Karpas-422 (cell line): ENCODE measurements around the gene OR10A2. TPM values are rescaled to one million over a fixed set of nuclear protein-coding genes. Genes with fewer than 3 reads are reported as not detected.
"Not testable (repeated sequence)": the region's sequence is repeated elsewhere in the genome, so short reads cannot be mapped to it uniquely, and the experiment has no call there.

Source experiments
- DNase-seq: peaks from one replicate; pipeline ENCODE4 v3.0.0-alpha.2; 2015
- H2AFZ ChIP-seq: fragments of 200-600 bp; sonication (generic); 2 replicates; pipeline ENCODE4 v1.6.1; 2014; ENCODE audit warnings: antibody characterized with exemption, low read length, mixed read lengths
- H3K27ac ChIP-seq: fragments of 200-600 bp; sonication (generic); 2 replicates; pipeline ENCODE4 v1.5.1; 2014; ENCODE audit warnings: mild to moderate bottlenecking, low read length, moderate library complexity
- H3K27me3 ChIP-seq: fragments of 200-600 bp; sonication (generic); 2 replicates; pipeline ENCODE4 v1.6.1; 2014; ENCODE audit warnings: low read length, mixed read lengths
- H3K36me3 ChIP-seq: fragments of 200-600 bp; sonication (generic); 2 replicates; pipeline ENCODE4 v1.6.1; 2014; ENCODE audit warnings: low read length, mixed read lengths; ENCODE audit not compliant: insufficient read depth
- H3K4me1 ChIP-seq: fragments of 200-600 bp; sonication (generic); 2 replicates; pipeline ENCODE4 v1.6.1; 2014; ENCODE audit warnings: mild to moderate bottlenecking, low read length, mixed read lengths
- H3K4me2 ChIP-seq: fragments of 200-600 bp; sonication (generic); 2 replicates; pipeline ENCODE4 v1.6.1; 2014; ENCODE audit warnings: low read length, low read depth, mild to moderate bottlenecking; ENCODE audit not compliant: poor library complexity, severe bottlenecking
- H3K4me3 ChIP-seq: fragments of 200-600 bp; sonication (generic); 2 replicates; pipeline ENCODE4 v1.5.1; 2014; ENCODE audit warnings: mild to moderate bottlenecking, antibody characterized with exemption, low read length, mixed read lengths
- H3K79me2 ChIP-seq: fragments of 200-600 bp; sonication (generic); 2 replicates; pipeline ENCODE4 v1.6.1; 2014; ENCODE audit warnings: mild to moderate bottlenecking, low read length, mixed read lengths
- H3K9ac ChIP-seq: fragments of 200-600 bp; sonication (generic); 2 replicates; pipeline ENCODE4 v1.6.0; 2014; ENCODE audit warnings: low read length
- H3K9me2 ChIP-seq: fragments of 200-600 bp; sonication (generic), shearing (Covaris generic); replicated peaks from 2 replicates; pipeline ENCODE4 v1.6.0; 2014; ENCODE audit warnings: mild to moderate bottlenecking, low read length, moderate library complexity; ENCODE audit not compliant: insufficient read depth
- H3K9me3 ChIP-seq: fragments of 300-700, 200-600 bp; sonication (generic); 2 replicates; pipeline ENCODE4 v1.6.1; 2014; ENCODE audit warnings: low read length, mixed read lengths
- H4K20me1 ChIP-seq: fragments of 200-600 bp; sonication (generic); 2 replicates; pipeline ENCODE4 v1.6.1; 2014; ENCODE audit warnings: mild to moderate bottlenecking, antibody characterized with exemption, low read length, low read depth; ENCODE audit not compliant: insufficient read depth
- total RNA-seq: library from RNA; depleted of rRNA; stranded (reverse); fragments of >200 nt; shearing (Covaris generic); gene quantifications from 2 replicates; pipeline ENCODE4 v1.2.3, GENCODE V29; 2014; ENCODE audit warnings: low replicate concordance

OR10A2 gene
- total RNA-seq, 1 experiment from 2014 or later: not detected

DNA sequence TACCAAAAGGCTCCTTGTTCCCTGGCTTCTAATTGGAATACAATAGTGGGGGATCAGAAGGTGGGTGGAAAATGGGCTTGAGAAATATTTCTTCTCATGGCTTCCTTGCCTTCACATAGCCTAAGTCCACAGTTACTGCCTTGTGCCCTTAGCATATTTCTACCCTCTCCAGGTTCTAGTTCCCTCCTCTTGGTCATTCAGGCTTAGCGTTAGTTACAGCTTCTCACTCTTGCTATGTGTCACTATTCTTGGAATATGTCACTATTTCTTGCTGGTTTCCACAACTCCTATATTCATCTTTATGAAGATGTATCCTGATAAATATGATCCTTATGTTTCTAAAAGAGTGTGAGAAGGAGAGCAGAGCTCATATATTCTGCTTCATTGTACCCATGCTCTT lies 27.0 kb downstream of the OR10A2 start:
- Histone ChIP-seq H3K79me2 (no peaks in the 10 kb centered on the region), H3K9ac (no peak overlapping the region), H3K27ac (no peak overlapping the region)

GRCh38 chr11:6892400-6892799 lies 29.5 kb downstream of the OR10A2 start, which contains the start of gene OR2D2:
TSS of gene OR2D2 (minus strand) at chr11:6892500. CDS start at chr11:6892500, 0 bp downstream.
- no peaks in the 10 kb centered on the region for H3K27me3 ChIP-seq
- no peaks in the 10 kb centered on the region for H4K20me1 ChIP-seq
- H3K4me1 ChIP-seq: no peaks in the 10 kb centered on the region
- H3K36me3 ChIP-seq: no peaks in the 10 kb centered on the region
- H3K4me2 ChIP-seq: no peak within 1 kb of the TSS
- no peaks in the 10 kb centered on the region for H3K79me2 ChIP-seq
- DNase-seq: no peak
- no peaks in the 10 kb centered on the region for H3K9me2 ChIP-seq
- H3K9me3 ChIP-seq: no peaks in the 10 kb centered on the region
- H3K9ac ChIP-seq: no peak within 1 kb of the TSS
- no peak within 1 kb of the TSS for H2AFZ ChIP-seq
- H3K4me3 ChIP-seq: no peak within 1 kb of the TSS
- no peak within 1 kb of the TSS for H3K27ac ChIP-seq

More for the DNA sequence above, 27.0 kb downstream of the OR10A2 start:
- Histone ChIP-seq H2AFZ (no peak overlapping the region), H3K4me1 (no peaks in the 10 kb centered on the region), H3K4me2 (no peak overlapping the region), H3K9me2 (no peaks in the 10 kb centered on the region), H4K20me1 (no peaks in the 10 kb centered on the region), H3K27me3 (no peaks in the 10 kb centered on the region), H3K36me3 (no peaks in the 10 kb centered on the region), H3K4me3 (no peak overlapping the region), H3K9me3 (no peaks in the 10 kb centered on the region)
- DNase-seq: no peak

DNA sequence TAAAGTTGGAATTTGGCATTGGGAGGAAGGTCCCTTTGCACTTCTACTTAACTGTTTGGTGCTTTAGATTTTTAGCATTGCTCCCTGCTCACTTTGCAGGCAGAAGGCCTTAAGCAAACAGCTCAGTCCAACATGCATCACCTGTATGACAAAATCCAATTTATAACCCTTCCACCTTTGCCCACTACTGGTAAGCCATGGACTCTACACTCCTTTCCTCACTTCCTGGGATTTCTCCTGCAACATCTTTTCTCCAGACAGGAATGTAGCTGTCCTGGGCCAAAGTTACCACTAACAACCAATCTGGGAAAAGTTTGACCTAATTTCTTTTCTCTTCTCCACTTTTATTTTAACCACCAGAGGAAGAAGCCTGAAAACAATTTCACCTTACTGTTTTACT lies 31.2 kb downstream of the OR10A2 start:
- Histone ChIP-seq H3K79me2 (no peaks in the 10 kb centered on the region), H3K9ac (no peak overlapping the region), H3K9me3 (no peaks in the 10 kb centered on the region), H3K4me1 (no peaks in the 10 kb centered on the region), H4K20me1 (no peaks in the 10 kb centered on the region), H3K36me3 (no peaks in the 10 kb centered on the region), H3K27ac (no peak overlapping the region), H3K4me3 (no peak overlapping the region), H3K27me3 (no peaks in the 10 kb centered on the region), H3K4me2 (no peak overlapping the region), H2AFZ (no peak overlapping the region), H3K9me2 (no peaks in the 10 kb centered on the region)
- no peak for DNase-seq

- Histone ChIP-seq H3K27ac (no peak overlapping the region), H3K9ac (no peak overlapping the region), H2AFZ (no peak overlapping the region), H3K4me1 (no peaks in the 10 kb centered on the region), H3K4me2 (no peak overlapping the region), H3K27me3 (no peaks in the 10 kb centered on the region), H3K9me3 (no peaks in the 10 kb centered on the region), H3K9me2 (no peaks in the 10 kb centered on the region), H3K79me2 (no peaks in the 10 kb centered on the region), H3K4me3 (no peak overlapping the region), H4K20me1 (no peaks in the 10 kb centered on the region), H3K36me3 (no peaks in the 10 kb centered on the region)
- no peak for DNase-seq
Measured at GRCh38 chr11:6895010-6895409, 32.2 kb downstream of the OR10A2 start.

GRCh38 chr11:6898911-6899310 lies 36.1 kb downstream of the OR10A2 start:
- Histone ChIP-seq H3K27ac (no peak overlapping the region), H3K79me2 (no peaks in the 10 kb centered on the region), H3K27me3 (no peaks in the 10 kb centered on the region), H3K4me1 (no peaks in the 10 kb centered on the region), H3K4me2 (no peak overlapping the region), H3K9ac (no peak overlapping the region), H4K20me1 (no peaks in the 10 kb centered on the region), H3K9me2 (no peaks in the 10 kb centered on the region), H3K9me3 (no peaks in the 10 kb centered on the region), H3K36me3 (no peaks in the 10 kb centered on the region), H2AFZ (no peak overlapping the region), H3K4me3 (no peak overlapping the region)
- no peak for DNase-seq

DNA sequence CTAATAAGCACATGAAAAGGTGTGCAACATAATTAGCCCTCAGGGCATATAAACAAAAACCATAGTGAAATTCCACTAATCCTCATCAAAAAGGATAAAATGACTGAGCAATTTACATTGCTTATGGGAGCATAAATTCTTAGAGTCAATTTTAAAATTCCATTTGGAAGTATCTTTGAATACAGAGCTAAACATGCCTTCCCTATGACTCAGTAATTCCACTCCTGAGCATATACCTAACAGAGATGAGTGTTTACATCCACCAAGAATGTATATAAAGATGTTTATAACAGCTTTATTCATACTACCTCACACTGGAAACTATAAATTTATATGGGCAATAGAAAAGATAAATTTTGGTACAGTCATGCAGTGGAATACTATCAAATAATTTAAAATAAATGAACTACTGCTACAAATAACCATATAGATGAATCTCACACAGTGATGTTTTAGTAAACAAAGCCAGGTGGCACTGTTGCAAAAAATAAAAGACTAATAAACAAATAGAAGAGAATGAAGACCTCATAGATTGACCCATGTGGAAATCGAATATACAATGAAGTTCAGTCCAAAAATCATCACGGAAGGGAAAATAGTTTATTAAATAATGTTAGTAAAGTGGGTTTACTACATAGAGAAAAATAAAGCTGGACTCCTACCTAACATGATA lies 37.6 kb downstream of the OR10A2 start:
- Histone ChIP-seq H3K36me3 (no peaks in the 10 kb centered on the region), H3K4me1 (no peaks in the 10 kb centered on the region), H4K20me1 (no peaks in the 10 kb centered on the region), H3K9ac (no peak overlapping the region), H3K27ac (no peak overlapping the region), H3K9me3 (no peaks in the 10 kb centered on the region), H3K4me2 (no peak overlapping the region), H3K4me3 (no peak overlapping the region), H3K27me3 (no peaks in the 10 kb centered on the region), H3K9me2 (no peaks in the 10 kb centered on the region), H3K79me2 (no peaks in the 10 kb centered on the region), H2AFZ (no peak overlapping the region)
- DNase-seq: no peak

GRCh38 chr11:6904804-6905203 lies 41.9 kb downstream of the OR10A2 start:
- not testable (repeated sequence) for H3K4me1 ChIP-seq, H3K27ac ChIP-seq, H3K9me2 ChIP-seq, H3K4me2 ChIP-seq, H3K79me2 ChIP-seq, H3K27me3 ChIP-seq, H3K9me3 ChIP-seq, H2AFZ ChIP-seq, H3K4me3 ChIP-seq, H3K9ac ChIP-seq, H4K20me1 ChIP-seq, DNase-seq, H3K36me3 ChIP-seq

DNA sequence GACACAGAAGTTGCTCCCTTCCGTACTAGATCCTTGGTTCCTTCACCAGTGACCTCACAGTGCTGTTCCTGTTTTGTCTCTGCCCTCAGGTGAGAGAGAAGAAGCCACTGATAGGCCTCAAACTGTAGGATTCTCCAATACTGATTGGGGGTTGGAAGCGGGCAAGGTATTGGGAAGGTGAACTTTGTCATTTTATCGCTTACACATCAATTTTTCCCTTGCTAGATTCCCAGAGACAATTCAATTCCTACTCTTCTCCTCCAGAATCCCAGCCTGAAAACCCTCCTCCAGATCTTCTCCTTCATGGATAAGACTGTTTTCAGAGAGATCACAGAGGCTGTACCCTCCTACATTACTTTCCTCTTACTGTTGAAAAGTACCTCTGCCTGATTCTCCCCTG lies 48.5 kb downstream of the OR10A2 start:
- Histone ChIP-seq H3K4me3 (no peak overlapping the region), H3K9ac (no peak overlapping the region), H3K79me2 (no peaks in the 10 kb centered on the region), H2AFZ (no peak overlapping the region), H3K36me3 (no peaks in the 10 kb centered on the region), H4K20me1 (no peaks in the 10 kb centered on the region), H3K27ac (no peak overlapping the region), H3K27me3 (no peaks in the 10 kb centered on the region), H3K4me2 (no peak overlapping the region), H3K4me1 (no peaks in the 10 kb centered on the region), H3K9me2 (no peaks in the 10 kb centered on the region), H3K9me3 (no peaks in the 10 kb centered on the region)
- no peak for DNase-seq
